NCI-H69 (cell line): ENCODE data around the gene PBX3.
"Not testable (repeated sequence)": the region's sequence is repeated elsewhere in the genome, so short reads cannot be mapped to it uniquely, and the experiment has no call there.

Experiments used
- DNase-seq: peaks from one replicate; lab custom pipeline; 2025; lab: John Stamatoyannopoulos, UW

Gene PBX3

GRCh38 chr9:125749287-125749935 is 2.2 kb downstream of the PBX3 start:
- DNase-seq: peak; percentile 27

- peak; percentile 50 for DNase-seq
Observed at GRCh38 chr9:125749951-125750626, 2.9 kb downstream of the PBX3 start.

DNA sequence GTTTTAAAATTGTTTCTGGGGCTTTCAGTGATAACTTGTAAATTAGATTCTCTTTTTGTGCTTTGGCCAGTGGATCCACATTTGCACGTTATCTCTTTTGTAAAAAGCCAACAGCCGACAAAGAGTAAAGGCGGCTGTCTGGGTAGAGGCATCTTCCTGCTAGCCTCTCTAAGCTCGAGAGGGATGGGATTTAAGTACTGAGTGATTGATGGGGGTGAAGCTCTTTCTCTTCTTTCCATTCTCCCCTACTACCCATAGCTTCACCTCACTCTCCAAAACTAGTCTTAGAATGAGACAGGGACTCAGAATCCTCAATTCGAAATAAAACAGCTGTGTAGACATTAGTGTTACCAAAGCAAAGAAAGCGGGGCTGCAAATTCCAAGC is 3.4 kb downstream of the PBX3 start:
- DNase-seq: peak; percentile 78

DNA sequence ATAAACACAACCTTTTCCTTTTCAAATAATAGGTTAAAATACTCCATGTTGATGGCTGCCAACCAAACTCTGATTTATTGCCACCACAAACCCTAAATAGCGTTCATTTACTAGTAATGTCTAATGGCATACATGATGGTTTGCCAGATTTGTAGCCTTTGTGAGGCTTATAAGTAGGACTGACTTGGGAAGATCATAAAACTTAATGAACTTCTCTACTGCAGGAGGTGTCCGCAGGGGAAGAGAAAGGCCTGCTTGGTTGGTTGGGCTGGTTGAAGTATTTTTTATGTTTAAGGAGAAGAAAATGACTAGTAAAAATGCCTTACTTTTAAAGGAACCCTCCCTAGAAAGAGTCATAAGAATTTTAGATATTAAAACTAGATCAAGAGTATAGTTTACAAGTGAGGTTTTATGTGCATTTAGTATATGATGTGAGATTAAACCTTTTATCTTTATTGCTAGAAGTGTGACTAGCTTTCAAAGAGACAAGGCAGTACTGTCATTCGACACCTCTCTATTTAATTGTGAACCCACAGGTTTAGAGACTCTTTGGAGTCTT is 5.0 kb downstream of the PBX3 start:
- peak; percentile 87 for DNase-seq

DNA sequence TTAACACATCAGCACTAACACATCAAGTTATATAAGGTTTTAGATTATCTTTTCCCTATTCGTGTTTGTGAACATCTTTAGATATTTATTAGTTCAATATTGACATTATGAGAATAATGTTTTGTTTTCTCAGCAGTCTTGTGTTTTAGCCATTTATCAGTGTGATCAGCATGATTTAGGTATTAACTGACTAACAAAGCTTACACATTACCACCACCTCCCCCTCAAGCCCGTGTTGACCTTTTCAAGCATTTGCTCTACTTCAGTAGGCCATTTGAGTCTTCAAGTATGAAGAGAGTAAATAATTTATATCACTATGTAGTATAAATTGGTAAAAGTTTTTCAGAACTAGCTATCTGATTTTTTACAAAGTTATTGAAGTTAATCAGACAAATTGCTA is 6.9 kb downstream of the PBX3 start:
- DNase-seq: peak; percentile 32

DNA sequence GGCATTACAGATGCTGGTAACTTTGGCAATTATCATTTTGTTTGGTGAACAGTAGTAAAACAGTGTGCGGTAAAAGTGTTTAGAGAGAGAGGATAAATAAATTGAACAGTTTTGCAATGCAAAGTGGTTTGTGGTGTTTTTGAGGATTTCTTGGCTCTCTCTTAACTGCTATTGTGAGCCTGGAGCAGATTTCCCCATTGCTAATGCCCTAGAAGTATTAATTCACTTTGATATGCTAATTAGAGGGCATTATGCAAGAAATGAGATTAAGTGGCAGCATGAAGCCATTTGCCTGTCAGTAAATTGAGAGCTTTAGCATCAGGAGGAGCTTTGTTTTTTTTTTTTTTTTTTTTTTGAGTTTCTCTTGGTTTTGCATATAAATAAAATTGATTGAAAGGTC is 8.2 kb downstream of the PBX3 start:
- peak; percentile 86 for DNase-seq

DNA sequence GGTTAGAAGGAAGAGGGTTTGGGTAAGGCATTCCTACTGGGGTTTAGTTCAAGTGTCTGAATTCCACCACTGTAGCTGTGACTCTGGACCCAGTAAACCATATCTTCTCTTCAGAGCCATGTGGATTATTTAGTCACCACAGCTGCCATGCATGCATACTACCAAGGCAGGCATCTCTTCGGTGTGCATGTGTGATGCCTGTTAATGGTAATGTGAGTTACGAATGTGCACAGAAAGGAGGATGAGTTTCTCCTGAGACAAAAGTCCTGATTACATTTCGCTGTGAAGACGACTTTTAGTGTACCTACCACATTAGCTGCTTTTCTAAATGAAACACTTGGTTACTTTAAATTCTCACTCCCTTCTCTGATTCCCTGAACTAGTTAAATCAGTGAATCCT is 9.3 kb downstream of the PBX3 start:
- DNase-seq: peak; percentile 37

GRCh38 chr9:125757834-125758233 is 10.7 kb downstream of the PBX3 start:
- peak; percentile 30 for DNase-seq

DNA sequence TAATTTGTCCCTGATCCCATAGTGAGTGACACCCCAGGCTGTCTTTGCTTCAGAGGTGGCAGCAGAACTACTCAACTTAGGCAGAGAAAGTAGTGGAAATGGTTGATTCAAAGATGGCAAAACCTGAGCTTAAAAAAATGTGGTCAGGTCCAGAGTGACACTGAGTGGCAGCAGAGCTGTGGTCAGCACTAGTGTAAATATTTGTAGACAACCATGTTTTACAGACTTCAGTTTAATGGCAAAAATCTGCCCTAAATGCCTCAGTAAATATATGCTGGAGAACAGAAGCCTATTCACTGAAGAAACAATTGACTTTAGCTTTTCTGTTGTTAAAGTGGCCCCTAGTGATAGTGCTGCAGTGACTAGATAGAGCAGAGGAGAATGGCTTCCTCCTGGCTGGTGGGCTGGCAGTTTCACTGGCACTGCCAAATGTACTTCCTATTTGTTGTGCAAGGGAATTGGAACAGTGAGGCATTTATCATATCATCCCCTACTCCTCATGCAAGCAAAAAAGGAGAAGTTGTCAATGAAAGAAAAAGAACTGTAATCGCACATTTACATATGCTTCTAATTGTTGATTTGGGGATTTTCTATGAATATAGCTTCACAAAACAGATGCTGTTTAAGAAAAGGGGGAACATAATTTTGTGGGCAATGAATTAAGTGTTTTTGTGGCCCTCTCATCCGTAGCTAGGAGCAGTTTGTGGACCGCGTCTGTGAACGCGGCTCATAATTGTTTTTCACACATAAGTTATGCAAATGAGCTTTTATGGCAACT is 12.0 kb downstream of the PBX3 start:
- peak; percentile 88 for DNase-seq

- DNase-seq: peak; percentile 87
Observed at GRCh38 chr9:125759764-125760129, 12.6 kb downstream of the PBX3 start.

DNA sequence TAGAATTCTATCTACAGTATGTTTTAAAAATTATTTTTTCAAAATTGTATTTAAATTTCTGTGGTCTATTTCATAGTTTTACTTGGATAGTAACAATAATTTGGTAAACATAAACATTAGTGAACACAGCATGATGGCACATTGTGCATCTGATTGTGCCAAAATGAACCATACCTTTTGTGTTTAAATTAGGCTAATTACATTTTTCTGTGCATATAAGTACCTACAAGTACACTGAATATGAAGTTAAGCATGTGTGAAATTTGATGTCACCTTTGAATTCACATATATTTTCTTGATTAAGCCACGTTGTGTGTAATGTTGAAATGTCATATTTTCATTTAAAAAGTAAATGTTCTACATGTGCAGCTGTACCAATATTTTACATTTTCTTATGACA is 13.4 kb downstream of the PBX3 start:
- no peak for DNase-seq

DNA sequence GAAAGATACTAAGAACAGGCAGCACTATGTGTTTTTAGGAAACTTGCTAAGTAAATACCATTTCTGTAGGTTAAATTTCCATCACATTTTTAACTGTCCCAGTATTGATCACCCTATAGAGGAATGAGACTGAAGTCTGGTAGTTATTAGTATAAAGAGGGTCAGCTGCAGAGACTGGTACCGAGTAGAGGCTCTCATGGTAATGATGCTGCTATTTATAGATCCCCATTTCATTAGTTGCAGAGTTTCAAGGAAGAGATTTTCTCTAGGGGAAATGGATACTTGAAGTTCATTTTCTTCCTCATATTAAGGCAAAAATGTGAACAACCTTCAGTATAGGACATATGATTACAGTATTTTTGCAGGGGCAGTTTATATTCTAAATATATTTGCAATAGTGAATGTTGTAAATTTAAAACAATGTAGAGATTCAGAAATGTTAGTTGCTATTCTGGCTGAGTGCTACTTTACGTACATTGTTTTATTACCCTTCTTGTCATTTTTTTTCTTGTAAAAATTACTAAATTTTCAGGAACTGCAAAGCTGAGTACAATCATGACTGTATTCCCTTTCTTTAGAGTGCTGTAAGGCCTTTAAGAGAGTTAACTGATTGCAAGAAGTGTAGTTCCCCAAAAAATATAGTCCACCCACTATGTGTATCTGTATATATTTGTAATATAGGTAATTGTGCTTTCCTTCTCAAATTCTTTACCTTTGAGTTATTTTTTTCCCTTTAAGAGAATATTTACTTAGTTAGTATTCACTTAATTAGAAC is 14.7 kb downstream of the PBX3 start:
- peak; percentile 48 for DNase-seq

- DNase-seq: peak; percentile 100
Observed at GRCh38 chr9:125763394-125763801, 16.2 kb downstream of the PBX3 start.

- DNase-seq: no peak
Observed at GRCh38 chr9:125764198-125764597, 17.0 kb downstream of the PBX3 start.

DNA sequence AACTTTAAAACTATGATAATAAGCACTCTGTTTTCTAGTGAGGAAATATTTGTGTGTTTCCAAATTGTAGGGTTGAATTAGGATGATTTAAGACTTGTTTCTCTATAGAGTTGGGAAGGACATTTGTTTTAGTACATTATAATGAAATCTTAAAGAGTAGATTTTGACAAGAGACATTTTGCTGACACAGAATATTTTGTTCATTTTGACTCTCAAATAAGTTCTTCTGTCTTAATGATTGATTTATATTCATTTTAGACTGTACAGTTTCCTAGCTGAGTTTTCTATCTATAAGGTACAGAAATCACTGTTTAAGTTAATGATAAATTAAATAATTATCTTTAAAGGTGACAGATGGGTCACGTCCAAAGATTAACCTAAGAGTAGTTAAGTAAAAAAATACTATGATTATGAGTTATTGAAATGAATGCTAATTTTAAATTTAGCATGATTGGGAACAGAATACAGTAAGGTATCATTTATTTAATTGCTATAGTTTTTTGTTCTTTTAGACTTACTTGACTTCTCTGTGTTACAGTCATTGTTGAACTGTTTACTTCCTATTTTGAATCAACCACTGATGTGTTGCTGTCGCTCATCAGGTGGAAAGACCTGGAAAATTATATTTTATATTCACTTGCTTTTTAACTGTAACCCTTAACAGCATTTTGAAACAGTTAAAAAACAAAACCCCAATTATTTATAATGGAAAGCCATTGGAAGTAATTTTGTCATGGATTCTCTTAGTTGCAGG is 19.5 kb downstream of the PBX3 start:
- DNase-seq: no peak

- DNase-seq: no peak
Observed at GRCh38 chr9:125767349-125767748, 20.2 kb downstream of the PBX3 start.

- no peak for DNase-seq
Observed at GRCh38 chr9:125768803-125769202, 21.6 kb downstream of the PBX3 start.

- no peak for DNase-seq
Observed at GRCh38 chr9:125771037-125771436, 23.9 kb downstream of the PBX3 start.

GRCh38 chr9:125772740-125773139 is 25.6 kb downstream of the PBX3 start:
- no peak for DNase-seq

DNA sequence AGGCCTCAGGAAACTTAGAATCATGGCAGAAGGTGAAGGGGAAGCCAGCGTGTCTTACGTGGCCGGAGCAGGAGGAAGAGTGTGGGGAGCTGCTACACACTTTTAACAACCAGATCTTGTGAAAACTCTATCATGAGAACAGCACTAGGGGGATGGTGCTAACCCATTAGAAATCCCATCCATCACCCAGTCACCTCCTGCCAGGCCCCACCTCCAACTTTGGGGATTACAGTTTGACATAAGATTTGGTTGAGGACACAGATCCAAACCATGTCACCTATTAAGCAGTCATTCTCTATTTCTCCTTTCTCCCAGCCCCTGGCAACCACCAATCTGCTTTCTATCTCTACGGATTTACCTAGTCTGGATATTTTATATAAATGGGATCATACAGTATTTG is 26.9 kb downstream of the PBX3 start:
- no peak for DNase-seq

DNA sequence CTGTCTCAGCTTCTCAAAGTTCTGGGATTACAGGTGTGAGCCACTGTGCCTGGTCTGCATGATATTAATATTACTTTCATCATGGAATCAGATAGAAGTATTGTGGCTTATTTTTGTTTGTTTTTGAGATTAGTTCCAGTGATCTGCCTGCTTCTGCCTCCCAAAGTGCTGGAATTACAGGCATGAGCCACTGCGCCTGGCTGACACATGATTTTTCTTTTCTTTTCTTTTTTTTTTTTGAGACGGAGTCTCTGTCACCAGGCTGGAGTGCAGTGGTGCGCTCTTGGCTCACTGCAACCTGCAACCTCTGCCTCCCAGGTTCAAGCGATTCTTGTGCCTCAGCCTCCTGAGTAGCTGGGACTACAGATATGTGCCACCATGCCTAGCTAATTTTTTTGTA is 29.6 kb downstream of the PBX3 start:
- DNase-seq: not testable (repeated sequence)
